ENCODE data around the gene KRTAP10-2.
A peak's percentile ranks its signal among the peaks of the same experiment; 100 is the strongest.

Gene KRTAP10-2

DNA sequence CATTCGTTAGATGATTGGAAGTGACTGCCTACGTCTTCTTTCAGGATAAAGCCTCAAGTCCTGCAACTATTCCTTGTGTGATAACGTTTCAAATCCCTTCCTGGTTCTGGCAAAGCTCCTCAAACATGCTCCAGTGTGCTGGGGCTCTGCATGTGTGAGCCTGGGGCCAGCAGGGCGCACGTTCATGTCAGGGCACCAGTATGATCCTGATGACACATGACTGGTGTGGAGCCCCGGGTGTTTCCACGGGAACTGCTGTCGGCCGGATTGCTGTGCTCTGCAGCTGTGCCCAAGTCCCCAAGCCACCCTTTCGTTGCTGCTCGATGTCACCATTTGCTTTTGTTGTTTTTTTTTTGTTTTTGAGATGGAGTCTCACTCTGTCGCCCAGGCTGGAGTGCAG is 32.6 kb downstream of the KRTAP10-2 start:
- TF ChIP-seq POLR2A (IDR thresholded peaks at IDR 0.05; ENCODE audit: low read depth, low read length): no peak
- TF ChIP-seq TAF1 (IDR thresholded peaks at IDR 0.05; ENCODE audit: borderline replicate concordance, low read depth, low read length): no peak
- TF ChIP-seq POLR2AphosphoS5 (IDR thresholded peaks at IDR 0.05; ENCODE audit: low read depth, low read length): no peak
- DNase-seq (ENCODE audit: insufficient read length): no peak
- FAIRE-seq: no peak

DNA sequence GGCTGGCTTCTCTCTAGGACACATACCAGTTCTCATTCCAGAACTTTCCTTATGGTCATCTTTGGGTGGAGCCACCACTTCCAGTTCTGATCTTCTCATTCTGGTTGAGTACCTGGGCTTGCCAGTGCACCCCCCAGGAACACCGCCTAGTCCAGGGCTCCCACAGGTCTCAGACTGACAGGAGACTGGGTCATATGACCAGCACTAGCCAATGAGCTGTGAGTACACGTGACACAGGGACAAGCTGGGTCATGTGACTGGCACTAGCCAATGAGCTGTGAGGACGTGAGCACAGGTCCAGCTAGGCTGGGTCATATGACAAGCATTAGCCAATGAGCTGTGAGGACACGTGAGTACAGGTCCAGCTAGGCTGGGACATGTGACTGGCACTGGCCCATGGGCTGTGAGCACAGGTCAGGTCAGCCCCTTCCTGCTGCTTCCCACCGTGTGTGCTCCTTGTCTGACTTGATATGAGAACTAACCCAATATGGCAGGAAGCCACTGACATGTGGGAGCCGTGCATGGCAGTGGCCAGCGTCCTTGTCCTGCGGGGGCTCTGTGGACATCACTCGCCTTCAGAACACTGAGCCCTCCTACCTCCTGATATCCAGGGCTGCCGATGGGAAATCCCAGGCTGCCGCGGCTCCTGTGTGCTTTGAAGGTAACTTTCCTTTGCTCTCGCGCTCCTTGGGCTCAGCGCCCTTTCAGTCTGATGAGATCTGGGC is 34.0 kb downstream of the KRTAP10-2 start:
- DNase-seq (ENCODE audit: insufficient read length) (no peak), FAIRE-seq (peak; percentile 51)
- no peak for TF ChIP-seq TAF1 (IDR thresholded peaks at IDR 0.05; ENCODE audit: borderline replicate concordance, low read depth, low read length)
- no peak for TF ChIP-seq POLR2AphosphoS5 (IDR thresholded peaks at IDR 0.05; ENCODE audit: low read depth, low read length)
- TF ChIP-seq POLR2A (IDR thresholded peaks at IDR 0.05; ENCODE audit: low read depth, low read length): no peak

DNA sequence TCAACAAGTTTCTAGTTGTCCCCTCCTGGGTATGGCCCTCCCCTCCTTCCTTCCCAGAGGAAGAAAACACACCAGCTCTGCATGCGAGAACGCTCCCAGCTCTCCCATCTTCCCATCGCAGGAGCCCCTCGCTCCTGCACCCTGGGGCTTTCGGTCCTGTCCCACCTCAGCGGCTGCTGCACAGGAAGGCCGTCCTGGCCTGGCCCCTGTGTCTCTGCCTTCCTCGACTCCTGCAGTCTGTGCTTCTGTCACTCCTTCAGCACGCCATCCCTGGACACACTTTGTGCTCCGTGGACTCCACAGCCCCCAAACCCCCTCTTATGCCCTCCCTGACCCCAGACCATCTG is 34.5 kb downstream of the KRTAP10-2 start:
- TF ChIP-seq TAF1 (IDR thresholded peaks at IDR 0.05; ENCODE audit: borderline replicate concordance, low read depth, low read length) (no peak), POLR2A (IDR thresholded peaks at IDR 0.05; ENCODE audit: low read depth, low read length) (no peak), POLR2AphosphoS5 (IDR thresholded peaks at IDR 0.05; ENCODE audit: low read depth, low read length) (no peak)
- no peak for FAIRE-seq

DNA sequence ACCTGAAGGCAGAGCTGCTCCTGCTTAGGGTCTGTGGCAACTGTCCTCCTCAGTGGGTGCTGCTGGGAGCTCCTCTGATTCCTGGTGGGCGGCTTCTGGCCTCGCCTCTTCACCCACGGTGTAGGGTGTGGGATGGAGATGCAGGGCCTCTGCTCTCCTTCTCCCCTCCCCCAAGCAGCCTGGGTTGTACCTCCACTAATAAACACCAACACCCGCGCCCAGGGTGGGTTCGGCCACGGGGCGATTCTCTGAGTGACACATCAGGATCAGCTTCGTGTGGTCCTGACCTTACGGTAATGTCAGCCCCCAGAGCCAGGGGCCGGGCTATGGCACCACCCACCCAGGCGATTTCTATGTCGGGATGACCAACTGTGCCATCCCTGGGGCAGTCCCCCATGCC is 35.0 kb downstream of the KRTAP10-2 start:
- FAIRE-seq (no peak), DNase-seq (ENCODE audit: insufficient read length) (no peak)
- no peak for TF ChIP-seq POLR2A (IDR thresholded peaks at IDR 0.05; ENCODE audit: low read depth, low read length)
- TF ChIP-seq POLR2AphosphoS5 (IDR thresholded peaks at IDR 0.05; ENCODE audit: low read depth, low read length): no peak

More for the DNA sequence above, 34.5 kb downstream of the KRTAP10-2 start:
- DNase-seq (ENCODE audit: insufficient read length): no peak

DNA sequence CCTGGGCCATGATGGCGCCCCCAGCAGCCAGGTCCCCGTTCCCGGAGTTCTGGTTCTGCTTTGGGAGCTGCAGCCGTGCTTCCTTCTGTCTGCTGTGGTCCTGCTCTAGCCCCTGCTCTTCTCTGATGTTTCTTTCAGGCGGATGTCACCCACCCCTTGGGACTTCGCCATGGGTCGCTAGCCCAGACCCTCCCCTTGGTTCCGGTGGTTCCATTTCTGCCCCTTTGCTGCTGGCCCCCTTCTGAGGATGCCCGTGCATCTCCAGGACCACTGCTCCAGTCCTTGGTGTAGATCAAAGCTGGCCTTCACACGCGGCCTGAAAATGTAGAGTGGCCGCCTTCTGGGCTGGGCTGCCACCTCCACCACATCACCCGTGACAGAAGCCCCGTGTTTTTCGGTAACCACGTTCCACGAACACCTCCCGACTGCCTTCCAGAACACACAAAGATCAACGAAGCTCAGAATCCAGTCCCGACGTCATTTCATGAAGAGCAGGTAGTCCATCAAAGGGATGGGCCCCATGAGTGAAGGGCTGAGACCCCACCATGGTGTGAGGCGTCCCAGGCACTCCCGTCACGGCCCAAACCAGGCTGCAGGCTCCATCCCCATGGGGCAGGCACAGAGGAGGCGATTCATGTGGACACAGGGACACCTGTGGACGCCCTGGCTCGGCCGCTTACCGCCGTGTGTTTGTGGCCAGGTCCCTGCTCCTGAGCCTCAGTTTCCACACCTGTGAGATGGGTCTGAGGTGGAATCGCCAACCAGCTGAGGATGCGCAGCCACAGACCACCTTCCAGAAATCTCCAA is 35.7 kb downstream of the KRTAP10-2 start:
- TF ChIP-seq POLR2AphosphoS5 (IDR thresholded peaks at IDR 0.05; ENCODE audit: low read depth, low read length) (no peak), POLR2A (IDR thresholded peaks at IDR 0.05; ENCODE audit: low read depth, low read length) (no peak), TAF1 (IDR thresholded peaks at IDR 0.05; ENCODE audit: borderline replicate concordance, low read depth, low read length) (no peak)
- FAIRE-seq: no peak
- no peak for DNase-seq (ENCODE audit: insufficient read length)

DNA sequence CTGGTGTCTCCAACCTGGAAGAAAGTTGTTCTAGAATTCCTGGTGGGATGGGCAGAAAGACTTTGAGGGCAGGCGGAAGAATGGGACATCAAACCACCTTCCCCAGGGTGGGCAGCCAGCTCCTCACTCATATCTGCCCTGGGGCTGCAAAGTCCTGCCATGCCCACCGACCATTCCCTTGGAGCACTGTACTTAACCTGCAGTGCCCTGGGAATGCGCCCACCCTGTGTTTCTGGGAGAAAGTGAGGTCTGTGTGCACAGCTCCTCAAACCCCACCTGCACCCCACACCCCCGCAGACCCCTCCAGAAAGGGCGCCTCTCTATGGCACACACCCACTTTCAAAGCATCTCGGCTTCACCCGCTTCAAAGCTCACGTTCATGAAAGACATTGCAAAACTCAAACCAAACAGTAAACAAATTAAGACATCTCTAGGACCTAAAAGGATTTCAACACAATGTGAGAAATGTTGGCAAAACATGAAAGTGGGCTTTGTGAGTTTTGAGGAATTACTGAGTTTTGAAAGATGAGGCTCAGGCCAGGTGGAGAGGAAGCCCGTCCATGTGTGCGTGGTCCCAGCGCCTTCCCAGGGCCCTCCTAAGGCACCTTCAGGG is 36.5 kb downstream of the KRTAP10-2 start:
- DNase-seq (ENCODE audit: insufficient read length) (no peak), FAIRE-seq (no peak)
- TF ChIP-seq POLR2AphosphoS5 (IDR thresholded peaks at IDR 0.05; ENCODE audit: low read depth, low read length) (no peak), TAF1 (IDR thresholded peaks at IDR 0.05; ENCODE audit: borderline replicate concordance, low read depth, low read length) (no peak), POLR2A (IDR thresholded peaks at IDR 0.05; ENCODE audit: low read depth, low read length) (no peak)

DNA sequence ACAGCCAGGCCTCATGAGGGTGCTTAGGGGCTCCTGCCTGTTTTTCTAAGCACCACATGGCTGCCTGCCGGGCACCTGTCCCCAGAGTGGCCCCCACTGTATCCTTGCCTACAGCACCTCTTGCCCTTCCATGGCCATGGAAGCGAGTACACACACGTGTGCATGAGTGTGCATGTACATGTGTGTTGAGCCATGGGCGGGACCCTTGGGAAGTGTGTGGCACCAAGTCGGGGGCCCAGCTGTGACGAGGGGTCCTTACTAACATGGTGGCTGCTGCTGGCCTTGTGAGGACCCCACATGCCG is 37.1 kb downstream of the KRTAP10-2 start:
- FAIRE-seq (no peak), DNase-seq (ENCODE audit: insufficient read length) (no peak)
- no peak for TF ChIP-seq POLR2AphosphoS5 (IDR thresholded peaks at IDR 0.05; ENCODE audit: low read depth, low read length)
- no peak for TF ChIP-seq POLR2A (IDR thresholded peaks at IDR 0.05; ENCODE audit: low read depth, low read length)
- TF ChIP-seq TAF1 (IDR thresholded peaks at IDR 0.05; ENCODE audit: borderline replicate concordance, low read depth, low read length): no peak

DNA sequence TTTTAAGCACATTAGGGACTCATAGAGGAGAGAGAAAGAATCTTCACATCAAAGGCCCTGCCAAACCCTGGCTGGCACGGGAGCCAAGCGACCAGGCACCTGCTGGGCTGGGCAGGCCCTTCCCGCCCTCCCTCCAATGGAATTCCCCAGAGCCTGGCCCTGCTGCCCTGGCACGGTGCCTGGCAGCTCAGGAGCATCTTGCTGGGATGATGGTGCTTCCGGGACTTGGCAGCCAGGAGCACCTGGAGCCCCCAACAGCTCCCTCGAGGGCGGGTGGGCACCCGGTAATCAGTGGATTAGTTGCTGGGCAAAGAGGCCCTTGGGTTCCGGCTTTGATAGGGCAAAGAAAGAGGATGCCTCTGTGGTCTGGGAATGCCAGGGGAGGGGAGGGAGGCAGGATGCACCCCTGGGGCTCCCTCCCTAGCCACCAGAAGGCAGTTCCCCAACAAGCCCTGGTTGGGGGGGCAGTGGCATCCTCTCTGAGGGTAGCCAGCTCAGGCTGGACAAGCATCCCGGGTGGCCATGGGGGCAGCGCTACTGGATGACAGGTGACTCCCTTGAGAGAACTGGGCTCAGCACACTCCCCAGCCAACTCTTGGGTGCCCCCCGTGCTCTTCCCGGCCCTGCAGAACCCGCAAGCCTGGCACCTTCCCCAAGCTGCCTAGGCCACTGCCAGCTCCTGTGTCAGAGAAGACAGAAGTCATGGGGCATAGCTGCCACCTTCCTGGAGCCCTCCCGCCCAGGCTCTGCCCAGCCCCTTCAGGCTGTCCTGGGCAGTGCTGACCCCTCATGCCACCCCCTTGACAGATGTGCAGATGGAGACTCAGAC is 37.7 kb downstream of the KRTAP10-2 start:
- DNase-seq (ENCODE audit: insufficient read length) (no peak), FAIRE-seq (no peak)
- TF ChIP-seq TAF1 (IDR thresholded peaks at IDR 0.05; ENCODE audit: borderline replicate concordance, low read depth, low read length) (no peak), POLR2A (IDR thresholded peaks at IDR 0.05; ENCODE audit: low read depth, low read length) (no peak), POLR2AphosphoS5 (IDR thresholded peaks at IDR 0.05; ENCODE audit: low read depth, low read length) (no peak)

DNA sequence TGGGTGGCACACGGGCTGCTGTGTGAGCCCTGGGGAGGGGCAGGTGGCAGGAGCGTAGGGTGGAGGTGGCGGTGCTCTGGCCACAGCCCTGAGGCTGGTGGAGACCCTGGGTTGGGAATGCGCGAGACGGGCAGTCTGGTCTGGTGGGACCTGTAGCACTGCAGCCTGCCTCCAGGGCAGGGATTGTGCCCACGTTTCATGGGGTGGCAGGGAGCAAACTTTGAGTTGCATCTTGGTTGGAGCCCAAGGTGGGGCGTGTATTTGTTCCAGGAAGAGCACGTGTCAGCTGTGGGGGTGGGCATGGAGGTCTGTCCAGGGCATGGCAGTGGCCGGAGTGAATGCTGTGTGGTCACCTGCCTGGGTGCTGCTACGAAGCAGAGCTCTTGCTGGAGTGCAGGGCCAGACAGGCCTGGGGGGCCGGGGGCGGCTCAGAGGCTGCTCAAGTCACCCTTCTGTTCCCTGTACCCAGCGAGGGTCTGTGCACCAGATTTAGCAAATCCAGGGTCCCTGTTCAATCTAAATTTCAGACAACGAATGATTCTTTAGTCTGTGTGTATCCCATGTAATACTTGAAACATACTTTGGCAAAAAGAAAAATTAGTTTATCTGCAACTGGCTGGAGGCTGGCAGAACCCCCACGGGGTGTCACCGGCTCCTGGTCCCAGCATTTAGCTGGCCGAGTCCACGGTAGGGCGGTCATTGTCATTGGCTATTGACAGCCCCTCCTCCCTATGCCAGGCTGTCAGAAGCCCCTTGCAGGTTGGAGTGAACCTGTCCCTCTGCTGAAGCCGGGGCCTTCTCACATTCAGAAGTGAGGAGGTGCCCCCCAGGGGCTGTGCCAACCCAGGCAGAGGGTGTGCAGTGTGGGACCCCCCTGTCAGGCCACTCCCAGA is 38.6 kb downstream of the KRTAP10-2 start:
- FAIRE-seq: no peak
- no peak for DNase-seq (ENCODE audit: insufficient read length)
- TF ChIP-seq POLR2AphosphoS5 (IDR thresholded peaks at IDR 0.05; ENCODE audit: low read depth, low read length) (no peak), POLR2A (IDR thresholded peaks at IDR 0.05; ENCODE audit: low read depth, low read length) (no peak), TAF1 (IDR thresholded peaks at IDR 0.05; ENCODE audit: borderline replicate concordance, low read depth, low read length) (no peak)

DNA sequence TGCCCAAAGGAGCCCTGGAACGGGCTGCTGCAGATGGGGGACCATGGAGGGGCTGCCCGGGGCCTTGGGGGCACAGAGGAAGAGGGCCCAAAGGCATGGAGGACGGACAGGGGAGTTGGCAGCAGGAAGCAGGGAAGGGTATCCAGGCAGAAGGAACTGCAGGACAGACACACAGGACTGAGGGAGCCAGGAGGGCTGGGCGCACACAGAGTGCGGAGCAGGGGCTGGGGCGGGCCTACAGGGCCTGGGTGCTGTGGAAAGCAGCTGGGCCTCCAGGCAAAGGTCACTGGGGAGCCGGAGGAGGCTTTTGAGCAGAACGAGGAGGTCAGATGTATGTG is 39.4 kb downstream of the KRTAP10-2 start:
- no peak for FAIRE-seq
- no peak for TF ChIP-seq POLR2A (IDR thresholded peaks at IDR 0.05; ENCODE audit: low read depth, low read length)
- no peak for DNase-seq (ENCODE audit: insufficient read length)
